ENCODE results near the gene STX18. TPM values are rescaled to one million over a fixed set of nuclear protein-coding genes. Genes with fewer than 3 reads are reported as not detected.

STX18 gene
- total RNA-seq, 1 experiment from 2014 or later: 20.9 TPM

GRCh38 chr4:4411906-4412305 is 129.9 kb downstream of the STX18 start:
- no peak overlapping the region for H3K9ac ChIP-seq (ENCODE audit: extremely low read depth, insufficient read length, low read length)
- no peak for TF ChIP-seq CTCF (conservative IDR thresholded peaks at IDR 0.05)
- Mint-ChIP-seq H3K4me3 (no peak overlapping the region), H3K27ac (no peak overlapping the region), H3K36me3 (ENCODE audit: insufficient read depth in 1 of 3, low read depth in 3 of 3) (peaks cover 0 to 10% (median 6%) of the 10 kb centered on the region in 3 experiments; a peak in 6 of 7 replicates), H3K9me3 (peaks cover 0 to 2% of the 10 kb centered on the region in 2 experiments; a peak in 2 of 5 replicates), H3K4me1 (peaks cover 0 to 4% of the 10 kb centered on the region in 2 experiments; a peak in 1 of 4 replicates), H3K27me3 (ENCODE audit: low read depth) (no peaks in the 10 kb centered on the region)
- H3K9me3 ChIP-seq (ENCODE audit: control insufficient read depth, low read depth, low read length): no peaks in the 10 kb centered on the region
- WGBS (ENCODE audit: extremely low coverage, insufficient read length, low lambda C conversion rate): no CpG with 5 or more reads among the region's 15 CpGs
- no peak overlapping the region for H4K91ac ChIP-seq (ENCODE audit: insufficient read length, low read depth, low read length)
- H3K56ac ChIP-seq (ENCODE audit: insufficient read length, low read depth, low read length): no peak overlapping the region
- no peak overlapping the region for H2BK15ac ChIP-seq (ENCODE audit: low read depth, low read length)
- H3K4me2 ChIP-seq (ENCODE audit: insufficient read depth, insufficient read length, low read length): no peak overlapping the region
- H4K5ac ChIP-seq (ENCODE audit: insufficient read length, low read depth, low read length): no peak overlapping the region
- H2AK5ac ChIP-seq (ENCODE audit: insufficient read length, low read length): no peak overlapping the region
- no peak overlapping the region for H3K27ac ChIP-seq (ENCODE audit: insufficient read length, low read depth, low read length)
- H3K79me2 ChIP-seq (ENCODE audit: insufficient read depth, low read length): no peaks in the 10 kb centered on the region
- H3K18ac ChIP-seq (ENCODE audit: insufficient read length, low read depth, low read length): no peak overlapping the region
- H3K23ac ChIP-seq (ENCODE audit: insufficient read length, low read depth, low read length): no peak overlapping the region
- no peaks in the 10 kb centered on the region for H3K4me1 ChIP-seq (ENCODE audit: insufficient read depth, low read length)
- no peak overlapping the region for H4K8ac ChIP-seq (replicated peaks; ENCODE audit: insufficient read length, low read depth, low read length)
- no peak overlapping the region for H2BK20ac ChIP-seq (ENCODE audit: low read depth, low read length, poor library complexity, severe bottlenecking)
- H3K4ac ChIP-seq (ENCODE audit: low read depth, low read length): no peak overlapping the region
- H4K20me1 ChIP-seq (ENCODE audit: control insufficient read depth, insufficient read depth, insufficient read length): no peaks in the 10 kb centered on the region
- no peak for DNase-seq
- H3K14ac ChIP-seq (ENCODE audit: insufficient read depth, low read length): no peak overlapping the region
- no peak overlapping the region for H2BK12ac ChIP-seq (ENCODE audit: insufficient read length, low read depth, low read length)
- H2AFZ ChIP-seq (ENCODE audit: low read length): no peak overlapping the region
- H3K27me3 ChIP-seq (ENCODE audit: insufficient read depth, low read length): no peaks in the 10 kb centered on the region
- H2BK5ac ChIP-seq (ENCODE audit: insufficient read length, low read length): no peak overlapping the region
- H2BK120ac ChIP-seq (ENCODE audit: low read depth, low read length, poor library complexity, severe bottlenecking): no peak overlapping the region
- no peak overlapping the region for H3T11ph ChIP-seq (ENCODE audit: low read length)
- no peaks in the 10 kb centered on the region for H3K79me1 ChIP-seq (ENCODE audit: insufficient read depth, low read depth, low read length, poor library complexity, severe bottlenecking)
- no peaks in the 10 kb centered on the region for H3K23me2 ChIP-seq (ENCODE audit: insufficient read length, low read depth, low read length, poor library complexity, severe bottlenecking)
